Activated CD4-positive, alpha-beta T cell treated with anti-CD3 and anti-CD28 coated beads, Interleukin-2, amount 10 ng/mL, durations not matched to agents 24 days and 14 days (primary cell): Measurements from ENCODE around the gene FBXL13. TPM values are rescaled to one million over a fixed set of nuclear protein-coding genes. Genes with fewer than 3 reads are reported as not detected.
"Not testable (repeated sequence)": the region's sequence is repeated elsewhere in the genome, so short reads cannot be mapped to it uniquely, and the experiment has no call there.

Experiments used
- DNase-seq: peaks from one replicate; pipeline ENCODE4 v3.0.0; 2022
- H3K27ac Mint-ChIP-seq: one replicate; pipeline ENCODE4 v1.8.0; 2022; ENCODE audit warnings: mild to moderate bottlenecking, mixed read lengths
- H3K27me3 Mint-ChIP-seq: one replicate; pipeline ENCODE4 v1.8.0; 2022; ENCODE audit warnings: mixed read lengths
- H3K36me3 Mint-ChIP-seq: one replicate; pipeline ENCODE4 v1.8.0; 2022; ENCODE audit warnings: low read depth, mild to moderate bottlenecking, mixed read lengths
- H3K4me1 Mint-ChIP-seq: one replicate; pipeline ENCODE4 v1.8.0; 2021; ENCODE audit warnings: mixed read lengths
- H3K4me3 Mint-ChIP-seq: one replicate; pipeline ENCODE4 v1.8.0; 2022; ENCODE audit warnings: mild to moderate bottlenecking, moderate library complexity, mixed read lengths
- H3K9me3 Mint-ChIP-seq: one replicate; pipeline ENCODE4 v1.8.0; 2021; ENCODE audit warnings: mixed read lengths
- intact Hi-C: fragments of 100-400 bp; cut with micrococcal nuclease; formaldehyde crosslinking; loops from one replicate; pipeline ENCODE4 v1.15.1; 2023
- total RNA-seq: library from RNA; stranded (reverse); gene quantifications from 2 replicates; pipeline ENCODE4 v1.2.3, GENCODE V29; 2022

The FBXL13 gene
- total RNA-seq, 1 donor from 2014 or later, result 0.09 TPM

DNA sequence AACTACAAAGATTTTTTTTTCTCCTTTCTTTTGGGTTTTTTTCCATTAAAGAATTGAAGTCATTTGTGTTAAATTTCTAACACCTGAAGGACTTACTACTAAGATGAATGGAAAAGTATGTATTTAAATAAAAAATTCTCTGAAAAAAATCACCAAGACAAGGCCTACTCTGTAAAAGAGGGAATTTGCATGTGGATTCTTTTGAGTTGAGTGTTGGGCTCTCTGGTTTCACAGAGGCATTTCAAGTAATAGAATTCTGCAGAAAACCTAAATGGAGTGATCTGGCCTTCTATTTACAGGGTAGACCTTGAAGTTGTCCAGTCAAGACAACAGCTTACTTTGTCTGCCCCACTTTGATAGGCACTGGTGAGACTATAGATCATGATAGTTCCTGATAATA is 157.7 kb downstream of the FBXL13 start:
- H3K4me1 Mint-ChIP-seq, result peaks cover 4% of the 10 kb centered on the region

GRCh38 chr7:102916426-102916825 is 158.2 kb downstream of the FBXL13 start:
- H3K4me3 Mint-ChIP-seq, result no peak overlapping the region
- intact Hi-C loops, result no loop called here
- H3K4me1 Mint-ChIP-seq, result peaks cover 4% of the 10 kb centered on the region
- H3K9me3 Mint-ChIP-seq, result no peaks in the 10 kb centered on the region
- H3K36me3 Mint-ChIP-seq, result no peaks in the 10 kb centered on the region
- H3K27me3 Mint-ChIP-seq, result peaks cover 10% of the 10 kb centered on the region
- H3K27ac Mint-ChIP-seq, result no peak overlapping the region
- DNase-seq, result no peak

More for the DNA sequence above, 157.7 kb downstream of the FBXL13 start:
- intact Hi-C loops, result no loop called here
- H3K27me3 Mint-ChIP-seq, result peaks cover 9% of the 10 kb centered on the region
- no peak for DNase-seq
- H3K4me3 Mint-ChIP-seq, result no peak overlapping the region
- H3K9me3 Mint-ChIP-seq, result no peaks in the 10 kb centered on the region
- H3K36me3 Mint-ChIP-seq, result no peaks in the 10 kb centered on the region
- H3K27ac Mint-ChIP-seq, result no peak overlapping the region

DNA sequence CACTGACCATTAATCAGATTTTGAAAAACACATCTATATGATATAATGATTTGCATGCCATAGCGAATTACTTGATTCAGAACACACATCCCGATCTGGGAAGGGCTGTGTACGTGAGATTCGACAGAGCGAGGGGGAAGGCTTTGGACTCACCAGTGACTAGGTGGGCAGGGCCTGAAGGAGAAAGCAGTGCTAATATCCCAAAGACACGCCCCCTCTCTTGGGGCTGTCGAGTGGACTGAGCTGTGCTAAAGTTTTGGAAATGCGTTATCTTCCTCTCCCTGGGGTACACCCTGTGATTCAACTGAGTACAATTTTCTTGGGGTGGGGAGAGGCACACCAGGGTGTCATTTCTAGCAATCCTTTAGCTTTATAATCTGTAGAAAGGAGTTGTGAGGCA is 160.0 kb downstream of the FBXL13 start:
- intact Hi-C loops, result no loop called here
- Mint-ChIP-seq H3K27me3 (peaks cover 10% of the 10 kb centered on the region), H3K4me1 (peaks cover 4% of the 10 kb centered on the region), H3K36me3 (no peaks in the 10 kb centered on the region), H3K27ac (no peak overlapping the region), H3K4me3 (no peak overlapping the region), H3K9me3 (peaks cover 3% of the 10 kb centered on the region)
- no peak for DNase-seq

- Mint-ChIP-seq H3K36me3 (no peaks in the 10 kb centered on the region), H3K9me3 (peaks cover 3% of the 10 kb centered on the region), H3K27ac (no peak overlapping the region), H3K27me3 (peaks cover 9% of the 10 kb centered on the region), H3K4me1 (peaks cover 4% of the 10 kb centered on the region), H3K4me3 (no peak overlapping the region)
- no peak for DNase-seq
- intact Hi-C loops, result no loop called here
Measured at GRCh38 chr7:102913826-102914225, 160.8 kb downstream of the FBXL13 start.

GRCh38 chr7:102912742-102913141 is 161.9 kb downstream of the FBXL13 start, which contains the start of gene LRRC17:
TSS of gene LRRC17 (plus strand) at chr7:102913000. CDS start at chr7:102933914, 20,914 bp downstream.
- DNase-seq, result no peak
- H3K4me3 Mint-ChIP-seq, result no peak within 1 kb of the TSS
- peaks cover 9% of the 10 kb centered on the region for H3K27me3 Mint-ChIP-seq
- intact Hi-C loops, result no loop called here
- H3K4me1 Mint-ChIP-seq, result peaks cover 4% of the 10 kb centered on the region
- peaks cover 3% of the 10 kb centered on the region for H3K9me3 Mint-ChIP-seq
- H3K36me3 Mint-ChIP-seq, result no peaks in the 10 kb centered on the region
- H3K27ac Mint-ChIP-seq, result no peak within 1 kb of the TSS

DNA sequence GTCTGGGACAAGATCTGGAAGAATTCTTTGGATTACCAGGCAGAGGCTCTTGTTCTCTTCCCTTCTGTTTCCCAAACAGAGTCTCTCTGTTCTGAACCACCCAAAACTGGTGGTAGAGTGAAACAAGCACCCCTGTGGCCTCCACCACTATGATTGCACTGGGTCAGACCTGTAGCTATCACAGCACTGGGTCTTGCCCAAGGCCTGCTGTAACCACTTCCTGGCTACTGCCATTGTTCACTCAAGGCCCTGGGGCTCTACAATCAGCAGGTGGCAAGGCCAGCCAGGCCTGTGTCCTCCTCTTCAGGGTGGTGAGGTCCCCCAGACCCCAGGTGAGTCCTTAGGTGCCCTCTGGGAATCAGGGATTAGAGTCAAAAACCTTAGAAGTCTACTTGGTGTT is 165.9 kb downstream of the FBXL13 start:
- peaks cover 3% of the 10 kb centered on the region for H3K9me3 Mint-ChIP-seq
- H3K27ac Mint-ChIP-seq, result no peak overlapping the region
- H3K4me1 Mint-ChIP-seq, result peaks cover 4% of the 10 kb centered on the region
- no peaks in the 10 kb centered on the region for H3K36me3 Mint-ChIP-seq
- H3K4me3 Mint-ChIP-seq, result no peak overlapping the region
- intact Hi-C loops, result no loop called here
- H3K27me3 Mint-ChIP-seq, result peaks cover 15% of the 10 kb centered on the region
- no peak for DNase-seq

DNA sequence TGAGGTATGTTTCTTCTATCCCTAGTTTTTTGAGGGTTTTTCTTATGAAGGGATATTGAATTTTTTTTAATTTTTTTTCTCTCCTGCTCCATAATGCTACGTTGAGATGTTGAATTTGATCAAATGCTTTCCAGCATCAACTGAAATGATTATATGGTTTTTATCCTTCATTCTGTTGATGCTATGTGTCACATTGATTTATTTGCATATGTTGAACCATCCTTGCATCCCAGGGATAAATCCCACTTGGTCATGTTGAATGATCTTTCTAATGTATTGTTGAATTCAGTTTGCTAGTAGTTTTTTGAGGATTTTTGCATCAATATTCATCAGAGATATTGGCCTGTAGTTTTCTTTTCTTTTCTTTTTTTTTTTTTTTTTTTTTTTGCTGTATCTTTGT is 171.0 kb downstream of the FBXL13 start:
- H3K9me3 Mint-ChIP-seq, DNase-seq, intact Hi-C loops, H3K27ac Mint-ChIP-seq, H3K36me3 Mint-ChIP-seq, H3K4me1 Mint-ChIP-seq, H3K4me3 Mint-ChIP-seq: not testable (repeated sequence)
- H3K27me3 Mint-ChIP-seq, result peaks cover 21% of the 10 kb centered on the region

- intact Hi-C loops, H3K9me3 Mint-ChIP-seq, DNase-seq, H3K4me3 Mint-ChIP-seq, H3K4me1 Mint-ChIP-seq, H3K27ac Mint-ChIP-seq, H3K36me3 Mint-ChIP-seq: not testable (repeated sequence)
- H3K27me3 Mint-ChIP-seq, result peaks cover 21% of the 10 kb centered on the region
Measured at GRCh38 chr7:102902052-102902451, 172.5 kb downstream of the FBXL13 start.

GRCh38 chr7:102898532-102898859 is 176.1 kb downstream of the FBXL13 start:
- no peak overlapping the region for H3K4me3 Mint-ChIP-seq

DNA sequence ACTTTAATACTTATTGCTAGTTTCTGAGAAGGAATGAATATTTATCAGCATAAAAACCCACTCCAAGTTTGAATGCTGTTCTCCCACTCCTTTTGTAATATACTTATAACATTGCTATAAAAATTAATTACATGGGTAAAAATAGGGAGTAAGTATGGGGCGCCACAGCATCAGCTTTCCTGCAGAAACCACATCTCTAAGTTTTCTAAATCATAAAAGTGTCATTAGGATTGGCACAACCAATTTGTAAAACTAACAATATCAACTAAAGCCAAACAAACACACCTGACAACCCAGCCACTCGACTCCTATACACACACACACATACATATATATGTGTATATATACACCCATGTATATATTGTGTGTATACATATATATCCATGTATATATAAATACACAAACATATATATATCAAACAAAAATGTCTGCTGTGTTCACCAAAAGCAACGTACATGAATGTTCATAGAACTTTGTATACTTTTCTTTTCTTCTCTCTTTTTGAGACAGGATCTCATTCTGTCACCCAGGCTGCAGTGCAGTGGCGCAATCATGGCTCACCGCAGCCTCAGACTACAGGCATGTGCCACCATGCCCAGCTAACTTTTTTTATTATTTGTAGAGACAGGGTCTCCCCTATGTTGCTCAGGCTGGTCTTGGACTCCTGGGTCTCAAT is 176.6 kb downstream of the FBXL13 start:
- intact Hi-C loops, result no loop called here
- Mint-ChIP-seq H3K9me3 (no peaks in the 10 kb centered on the region), H3K4me3 (no peak overlapping the region), H3K27ac (no peak overlapping the region), H3K27me3 (peaks cover 15% of the 10 kb centered on the region), H3K4me1 (no peaks in the 10 kb centered on the region), H3K36me3 (no peaks in the 10 kb centered on the region)
- no peak for DNase-seq

More at GRCh38 chr7:102898532-102898859, 176.1 kb downstream of the FBXL13 start:
- intact Hi-C loops, result no loop called here
- no peak for DNase-seq
- Mint-ChIP-seq H3K36me3 (no peaks in the 10 kb centered on the region), H3K4me1 (no peaks in the 10 kb centered on the region), H3K27ac (no peak overlapping the region), H3K27me3 (peaks cover 16% of the 10 kb centered on the region), H3K9me3 (no peaks in the 10 kb centered on the region)

DNA sequence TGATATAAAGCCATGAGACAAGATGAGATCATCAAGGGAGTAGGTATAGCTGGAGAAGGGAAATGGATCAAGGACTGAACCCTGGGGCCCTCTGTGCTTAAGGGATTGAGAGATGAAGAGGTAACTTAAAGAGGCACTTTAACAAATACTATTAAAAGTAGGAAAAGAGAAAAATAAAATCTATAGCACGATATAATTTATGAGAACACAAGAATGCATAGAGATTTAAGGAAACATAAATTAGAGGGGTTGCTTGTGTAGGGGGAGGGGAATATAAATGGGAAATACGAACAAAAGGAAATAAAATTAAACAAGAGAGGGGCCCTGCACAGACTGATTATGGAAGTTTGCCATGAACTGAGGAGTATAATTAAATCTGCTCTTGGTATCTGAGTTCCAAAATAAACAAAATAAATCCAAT is 177.4 kb downstream of the FBXL13 start:
- no peaks in the 10 kb centered on the region for H3K36me3 Mint-ChIP-seq

GRCh38 chr7:102896585-102896984 is 178.0 kb downstream of the FBXL13 start:
- Mint-ChIP-seq H3K36me3 (no peaks in the 10 kb centered on the region), H3K27me3 (peaks cover 5% of the 10 kb centered on the region), H3K27ac (no peak overlapping the region), H3K9me3 (no peaks in the 10 kb centered on the region), H3K4me3 (no peak overlapping the region), H3K4me1 (no peaks in the 10 kb centered on the region)
- DNase-seq, result no peak
- intact Hi-C loops, result no loop called here

More for the DNA sequence above, 177.4 kb downstream of the FBXL13 start:
- DNase-seq, result no peak
- H3K27me3 Mint-ChIP-seq, result peaks cover 10% of the 10 kb centered on the region
- no peak overlapping the region for H3K27ac Mint-ChIP-seq
- H3K4me3 Mint-ChIP-seq, result no peak overlapping the region
- no peaks in the 10 kb centered on the region for H3K4me1 Mint-ChIP-seq
- H3K9me3 Mint-ChIP-seq, result no peaks in the 10 kb centered on the region
- intact Hi-C loops, result no loop called here

GRCh38 chr7:102895602-102896001 is 179.0 kb downstream of the FBXL13 start:
- Mint-ChIP-seq H3K27ac (no peak overlapping the region), H3K36me3 (no peaks in the 10 kb centered on the region), H3K4me3 (no peak overlapping the region), H3K4me1 (no peaks in the 10 kb centered on the region), H3K27me3 (peaks cover 3% of the 10 kb centered on the region), H3K9me3 (no peaks in the 10 kb centered on the region)
- DNase-seq, result no peak
- intact Hi-C loops, result no loop called here

- no peak for DNase-seq
Measured at GRCh38 chr7:102892631-102893278, 181.8 kb downstream of the FBXL13 start.

More at GRCh38 chr7:102892631-102893278, 181.8 kb downstream of the FBXL13 start:
- intact Hi-C loops, result no loop called here
- Mint-ChIP-seq H3K4me1 (no peaks in the 10 kb centered on the region), H3K36me3 (no peaks in the 10 kb centered on the region), H3K4me3 (no peak overlapping the region), H3K27ac (no peak overlapping the region), H3K27me3 (peaks cover 6% of the 10 kb centered on the region), H3K9me3 (no peaks in the 10 kb centered on the region)
